ENCODE data around the gene C19orf38.

- no peak for TF ChIP-seq CTCF (IDR thresholded peaks at IDR 0.05)
- no peak for TF ChIP-seq POLR2A (IDR thresholded peaks at IDR 0.05)
- no peak for TF ChIP-seq EP300 (IDR thresholded peaks at IDR 0.05)
Observed at GRCh38 chr19:10817291-10818038, 30.8 kb upstream of the C19orf38 start.
